ENCODE results near the gene TRMT10B. TPM values are rescaled to one million over a fixed set of nuclear protein-coding genes. Genes with fewer than 3 reads are reported as not detected.

TRMT10B gene
- total and polyA plus RNA-seq, 3 experiments from 2014 or later: 10.0 to 16.2 (median 12.0) TPM

DNA sequence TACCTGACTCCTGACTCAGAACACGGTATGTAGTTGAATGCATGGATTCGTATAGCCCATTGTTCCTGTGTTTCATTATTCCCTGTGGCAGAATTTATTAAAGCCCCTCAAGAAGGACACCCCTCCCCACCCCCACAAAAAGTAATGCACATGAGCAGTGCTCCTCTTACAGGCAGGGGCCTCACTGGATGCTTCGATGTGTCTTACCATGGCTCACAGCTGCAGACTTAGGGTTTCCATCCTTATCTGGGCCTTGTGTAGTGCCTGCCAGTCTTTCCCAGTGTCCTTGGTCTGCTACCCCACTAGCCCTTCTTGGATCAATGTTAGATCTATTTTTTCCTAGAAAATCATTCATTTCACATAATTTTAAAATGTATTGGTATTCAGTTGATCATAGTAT lies 16.4 kb downstream of the TRMT10B start:
- POLR2A ChIA-PET: interaction anchor here (1.0 kb wide), 1 partner anchor 15 kb away, joined by 3 read pairs; the partner anchor contains the start of gene EXOSC3
- Mint-ChIP-seq H3K9me3 (no peaks in the 10 kb centered on the region), H3K4me1 (peaks cover 4 to 10% (median 8%) of the 10 kb centered on the region in 3 donors), H3K36me3 (peaks cover 0 to 67% (median 7%) of the 10 kb centered on the region in 3 donors), H3K27ac (peak overlapping the region in 5 of 8 donors; percentile 4 to 79 (median 32)), H3K27me3 (no peaks in the 10 kb centered on the region), H3K4me3 (no peak overlapping the region)
- no peak for DNase-seq
- Histone ChIP-seq H3K9me3 (ENCODE audit: low read length) (no peaks in the 10 kb centered on the region), H3K27me3 (ENCODE audit: insufficient read depth, low read length, poor library complexity, severe bottlenecking) (no peaks in the 10 kb centered on the region), H3K4me3 (ENCODE audit: low read length) (no peak overlapping the region), H3K4me1 (ENCODE audit: insufficient read depth, low read length) (no peaks in the 10 kb centered on the region), H3K27ac (ENCODE audit: low read depth, low read length) (no peak overlapping the region), H3K36me3 (ENCODE audit: insufficient read depth, low read length) (no peaks in the 10 kb centered on the region)
- CTCF ChIA-PET: no interaction called here

DNA sequence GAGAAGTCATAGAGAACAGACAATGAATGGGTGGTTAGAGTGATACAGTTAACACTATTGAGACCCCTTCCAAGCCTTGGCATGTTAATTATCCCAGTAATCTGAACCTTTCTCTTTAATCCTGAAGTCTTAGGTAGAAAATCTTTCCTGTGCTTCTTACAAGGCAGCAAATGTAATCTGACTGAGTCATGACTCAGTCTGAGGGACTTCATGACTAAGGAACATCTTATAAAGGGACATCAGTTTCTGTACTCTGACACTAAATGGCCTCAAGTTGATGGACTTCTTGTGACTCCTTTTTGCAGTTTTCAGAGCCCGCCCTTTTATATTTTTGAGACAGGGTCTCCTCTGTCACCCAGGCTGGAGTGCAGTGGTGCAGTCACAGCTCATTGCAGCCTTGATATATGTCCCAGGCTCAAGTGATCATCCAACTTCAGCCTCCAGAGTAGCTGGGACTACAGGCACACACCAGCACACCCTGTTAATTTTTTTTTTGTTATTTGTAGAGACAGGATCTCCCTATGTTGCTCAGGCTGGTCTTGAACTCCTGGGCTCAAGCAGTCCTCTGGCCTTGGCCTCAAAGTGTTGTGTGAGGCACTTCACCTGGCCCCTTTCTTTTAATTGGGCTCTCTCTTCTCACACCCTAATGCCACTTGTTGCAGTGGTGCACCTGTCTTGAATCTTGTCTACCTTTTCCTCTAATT lies 21.8 kb downstream of the TRMT10B start:
- no peaks in the 10 kb centered on the region for H3K9me3 Mint-ChIP-seq
- Histone ChIP-seq H3K4me1 (ENCODE audit: insufficient read depth, low read length) (no peaks in the 10 kb centered on the region), H3K9me3 (ENCODE audit: low read length) (no peaks in the 10 kb centered on the region), H3K4me3 (ENCODE audit: low read length) (no peak overlapping the region), H3K36me3 (ENCODE audit: insufficient read depth, low read length) (peaks cover 9% of the 10 kb centered on the region), H3K27me3 (ENCODE audit: insufficient read depth, low read length, poor library complexity, severe bottlenecking) (no peaks in the 10 kb centered on the region), H3K27ac (ENCODE audit: low read depth, low read length) (no peak overlapping the region)
- peak overlapping the region in 4 of 8 donors; percentile 12 to 74 (median 48) for H3K27ac Mint-ChIP-seq
- H3K36me3 Mint-ChIP-seq: peaks cover 0 to 78% (median 16%) of the 10 kb centered on the region in 3 donors
- DNase-seq: no peak
- ChIA-PET CTCF (no interaction called here), POLR2A (interaction anchor here (0.8 kb wide), 1 partner anchor 9 kb away, joined by 4 read pairs; the partner anchor contains the start of gene EXOSC3)
- H3K27me3 Mint-ChIP-seq: no peaks in the 10 kb centered on the region
- no peak overlapping the region for H3K4me3 Mint-ChIP-seq
- H3K4me1 Mint-ChIP-seq: peaks cover under 1 to 5% (median 4%) of the 10 kb centered on the region in 3 donors

DNA sequence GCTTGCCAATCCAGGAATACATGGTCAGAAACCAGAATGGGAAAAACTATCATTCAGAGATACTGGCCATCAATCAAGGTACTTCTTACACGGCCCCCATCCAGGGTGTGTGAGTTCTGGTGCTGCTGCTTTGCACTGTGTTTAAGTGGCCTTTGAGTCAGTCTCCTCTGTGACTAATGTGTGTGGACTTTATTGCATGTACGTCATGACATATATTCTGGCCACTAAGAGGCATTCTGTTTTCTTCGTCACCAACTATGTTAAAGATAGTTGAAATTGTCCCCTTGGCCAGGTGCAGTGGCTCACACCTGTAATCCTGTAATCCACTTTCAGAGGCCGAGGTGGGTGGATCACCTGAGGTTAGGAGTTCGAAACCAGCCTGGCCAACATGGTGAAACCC lies 22.7 kb downstream of the TRMT10B start:
- no peaks in the 10 kb centered on the region for H3K9me3 ChIP-seq (ENCODE audit: low read length)
- Mint-ChIP-seq H3K27ac (peak overlapping the region in 1 of 8 donors; percentile 26), H3K4me3 (no peak overlapping the region), H3K27me3 (no peaks in the 10 kb centered on the region), H3K9me3 (no peaks in the 10 kb centered on the region), H3K36me3 (peaks cover 0 to 80% (median 18%) of the 10 kb centered on the region in 3 donors), H3K4me1 (peaks cover 4 to 9% (median 6%) of the 10 kb centered on the region in 3 donors)
- no peaks in the 10 kb centered on the region for H3K27me3 ChIP-seq (ENCODE audit: insufficient read depth, low read length, poor library complexity, severe bottlenecking)
- ChIA-PET POLR2A (interaction anchor here (0.8 kb wide), 1 partner anchor 8 kb away, joined by 4 read pairs; the partner anchor contains the start of gene EXOSC3), CTCF (no interaction called here)
- H3K4me3 ChIP-seq (ENCODE audit: low read length): no peak overlapping the region
- H3K27ac ChIP-seq (ENCODE audit: low read depth, low read length): no peak overlapping the region
- no peak for DNase-seq
- H3K4me1 ChIP-seq (ENCODE audit: insufficient read depth, low read length): no peaks in the 10 kb centered on the region
- peaks cover 18% of the 10 kb centered on the region for H3K36me3 ChIP-seq (ENCODE audit: insufficient read depth, low read length)

DNA sequence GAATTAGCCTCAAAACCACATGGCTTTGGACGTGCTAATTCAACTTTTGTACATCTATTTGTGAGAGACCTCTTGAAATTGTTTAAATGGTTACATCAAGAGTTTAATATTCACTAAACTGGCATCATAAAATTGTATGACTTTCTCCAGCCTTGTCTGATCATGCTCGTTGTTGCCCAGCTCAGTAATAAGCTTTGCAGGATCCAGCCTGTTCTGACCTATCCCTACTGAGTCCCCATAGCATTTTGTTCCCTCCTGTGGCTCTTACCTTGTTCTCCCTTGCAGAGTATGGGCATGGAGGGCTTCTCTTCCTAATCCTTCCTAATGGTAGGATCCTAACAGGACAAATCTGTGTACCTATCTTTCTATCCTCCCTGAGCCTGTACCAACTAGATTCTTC lies 24.9 kb downstream of the TRMT10B start:
- H3K27ac Mint-ChIP-seq: peak overlapping the region in 3 of 8 donors; percentile 1 to 23 (median 7)
- Histone ChIP-seq H3K9me3 (ENCODE audit: low read length) (no peaks in the 10 kb centered on the region), H3K36me3 (ENCODE audit: insufficient read depth, low read length) (peaks cover 35% of the 10 kb centered on the region), H3K27ac (ENCODE audit: low read depth, low read length) (no peak overlapping the region), H3K4me3 (ENCODE audit: low read length) (no peak overlapping the region), H3K27me3 (ENCODE audit: insufficient read depth, low read length, poor library complexity, severe bottlenecking) (no peaks in the 10 kb centered on the region), H3K4me1 (ENCODE audit: insufficient read depth, low read length) (peaks cover 13% of the 10 kb centered on the region)
- POLR2A ChIA-PET: no interaction called here
- no peak overlapping the region for H3K4me3 Mint-ChIP-seq
- H3K27me3 Mint-ChIP-seq: no peaks in the 10 kb centered on the region
- peaks cover 22 to 31% (median 27%) of the 10 kb centered on the region in 3 donors for H3K4me1 Mint-ChIP-seq
- H3K36me3 Mint-ChIP-seq: peaks cover 0 to 82% (median 21%) of the 10 kb centered on the region in 3 donors
- H3K9me3 Mint-ChIP-seq: no peaks in the 10 kb centered on the region
- no peak for DNase-seq
- CTCF ChIA-PET: no interaction called here

DNA sequence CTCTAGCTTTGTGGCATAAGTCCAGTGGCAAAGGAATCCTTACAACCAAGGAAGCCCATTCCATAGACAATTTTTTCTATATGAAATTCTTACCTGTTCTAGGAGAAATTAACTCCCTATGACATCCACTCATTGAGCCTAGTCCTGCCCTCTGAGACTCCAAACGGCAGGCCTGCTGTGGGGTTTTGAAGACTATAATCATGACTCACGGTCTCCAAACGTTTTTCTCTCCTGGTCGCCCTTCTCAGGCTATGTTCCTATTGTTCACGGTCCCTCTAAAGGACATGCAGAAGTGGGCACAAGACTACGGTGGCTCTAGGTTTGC lies 30.6 kb downstream of the TRMT10B start:
- Mint-ChIP-seq H3K9me3 (no peaks in the 10 kb centered on the region), H3K27ac (peak overlapping the region; percentile 95 to 99 (median 97)), H3K27me3 (peaks cover 0 to 7% of the 10 kb centered on the region in 2 donors), H3K36me3 (peaks cover 0 to 51% (median 9%) of the 10 kb centered on the region in 3 donors), H3K4me1 (peaks cover 38 to 47% (median 47%) of the 10 kb centered on the region in 3 donors), H3K4me3 (peak overlapping the region; percentile 96 to 100 (median 97))
- ChIA-PET POLR2A (interaction anchor here (1.2 to 2.3 kb wide), 3 partner anchors 8 to 17 kb away, joined by 3 to 10 read pairs (median 4); partner anchors contain the start of gene DCAF10), CTCF (interaction anchor here (1.2 to 1.3 kb wide), 3 partner anchors 13 to 16 kb away, joined by 3 to 10 read pairs (median 4); partner anchors contain the start of gene DCAF10)
- Histone ChIP-seq H3K27me3 (ENCODE audit: insufficient read depth, low read length, poor library complexity, severe bottlenecking) (no peaks in the 10 kb centered on the region), H3K9me3 (ENCODE audit: low read length) (no peaks in the 10 kb centered on the region), H3K36me3 (ENCODE audit: insufficient read depth, low read length) (peaks cover 28% of the 10 kb centered on the region), H3K27ac (ENCODE audit: low read depth, low read length) (peak overlapping the region; percentile 76), H3K4me3 (ENCODE audit: low read length) (peak overlapping the region; percentile 93), H3K4me1 (ENCODE audit: insufficient read depth, low read length) (peaks cover 22% of the 10 kb centered on the region)
- no peak for DNase-seq

DNA sequence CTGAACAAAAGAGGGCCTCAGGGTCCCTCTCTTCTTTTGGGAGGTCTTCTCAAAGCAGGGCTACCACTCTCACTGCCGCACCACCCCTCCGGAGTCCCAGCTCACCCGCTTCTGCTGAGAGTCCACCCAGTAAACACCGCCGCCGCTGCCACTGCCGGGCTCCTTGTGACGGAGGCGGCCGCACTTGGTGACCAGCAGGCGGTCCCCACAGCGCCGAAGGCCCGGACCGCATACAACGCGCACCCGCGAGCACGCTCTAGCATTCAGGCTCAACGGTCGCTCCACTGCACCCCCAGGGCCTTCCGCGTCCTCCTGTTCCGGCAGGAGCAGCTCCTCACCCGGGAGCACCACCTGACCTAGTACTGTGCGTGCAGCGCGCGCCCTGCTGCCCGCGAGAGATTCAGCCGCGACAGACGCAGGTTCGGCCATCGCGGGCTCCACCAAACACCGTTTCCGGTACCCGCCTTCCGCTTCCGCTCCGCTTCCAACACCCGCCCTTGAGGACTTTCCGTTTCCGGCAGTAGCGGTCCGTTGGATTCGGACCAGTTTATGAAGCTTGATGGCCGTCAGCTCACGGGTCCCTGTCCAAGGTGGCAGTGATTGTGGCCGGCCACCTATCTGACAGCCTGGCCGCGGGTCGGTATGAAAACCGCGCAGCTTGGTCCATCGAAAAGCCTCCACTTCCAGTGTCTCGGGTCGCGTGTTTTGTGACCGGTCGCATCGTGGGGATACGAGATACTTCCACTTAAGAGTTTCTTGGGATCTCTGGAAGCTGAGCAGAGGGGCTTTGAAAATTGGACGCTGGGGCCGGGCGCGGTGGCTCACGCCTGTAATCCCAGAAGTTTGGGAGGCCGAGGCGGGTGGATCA lies 31.2 kb downstream of the TRMT10B start, which contains the start of gene EXOSC3:
Gene EXOSC3, minus strand, starts transcription at position 449 of the 868 bp plus-strand sequence. Its CDS starts 20 bp downstream, at position 429.
- H3K27ac ChIP-seq (ENCODE audit: low read depth, low read length): peak within 1 kb of the TSS; percentile 76
- H3K9me3 ChIP-seq (ENCODE audit: low read length): no peaks in the 10 kb centered on the region
- H3K4me1 Mint-ChIP-seq: peaks cover 38 to 47% (median 47%) of the 10 kb centered on the region in 3 donors
- no peaks in the 10 kb centered on the region for H3K9me3 Mint-ChIP-seq
- H3K36me3 Mint-ChIP-seq: peaks cover 0 to 45% (median 9%) of the 10 kb centered on the region in 3 donors
- peaks cover 0 to 7% of the 10 kb centered on the region in 2 donors for H3K27me3 Mint-ChIP-seq
- H3K27ac Mint-ChIP-seq: peak within 1 kb of the TSS; percentile 95 to 99 (median 97)
- peak; percentile 80 to 89 (median 82) for DNase-seq
- H3K4me1 ChIP-seq (ENCODE audit: insufficient read depth, low read length): peaks cover 22% of the 10 kb centered on the region
- no peaks in the 10 kb centered on the region for H3K27me3 ChIP-seq (ENCODE audit: insufficient read depth, low read length, poor library complexity, severe bottlenecking)
- H3K4me3 ChIP-seq (ENCODE audit: low read length): peak within 1 kb of the TSS; percentile 93
- ChIA-PET CTCF (interaction anchor here (0.9 to 1.2 kb wide), 3 partner anchors 13 to 265 kb away, joined by 3 to 10 read pairs (median 4); partner anchors contain the start of gene DCAF10), POLR2A (interaction anchor here (0.7 to 2.3 kb wide), 5 partner anchors 9 to 192 kb away, joined by 3 to 10 read pairs (median 4); partner anchors contain the start of genes DCAF10 and TOMM5)
- peaks cover 26% of the 10 kb centered on the region for H3K36me3 ChIP-seq (ENCODE audit: insufficient read depth, low read length)
- H3K4me3 Mint-ChIP-seq: peak within 1 kb of the TSS; percentile 96 to 100 (median 97)

DNA sequence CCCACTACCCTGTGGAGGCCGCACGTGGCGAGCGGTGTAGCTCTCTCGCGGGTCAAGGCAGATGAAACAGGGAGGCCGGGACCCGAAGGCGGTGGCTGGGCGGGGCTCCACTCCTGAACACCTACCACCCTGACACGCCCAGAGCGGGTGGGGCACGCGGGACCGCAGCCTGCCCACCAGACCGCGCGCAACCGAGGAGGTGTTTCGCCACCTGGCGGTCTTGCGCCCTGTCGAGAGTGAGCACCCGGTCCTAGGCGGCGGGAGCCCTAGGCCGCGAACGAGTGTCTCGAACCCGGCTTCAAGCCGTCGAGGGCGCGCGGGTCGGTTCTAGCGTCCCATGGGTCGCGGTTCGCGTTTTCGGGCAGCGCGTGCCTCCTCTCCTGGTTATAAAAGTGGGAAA lies 33.5 kb downstream of the TRMT10B start:
- peaks cover 10% of the 10 kb centered on the region for H3K36me3 ChIP-seq (ENCODE audit: insufficient read depth, low read length)
- H3K27ac Mint-ChIP-seq: no peak overlapping the region
- peaks cover 2 to 7% of the 10 kb centered on the region in 2 donors for H3K27me3 Mint-ChIP-seq
- ChIA-PET CTCF (no interaction called here), POLR2A (no interaction called here)
- H3K4me3 ChIP-seq (ENCODE audit: low read length): no peak overlapping the region
- peak overlapping the region in 1 of 7 donors; percentile 18 for H3K4me3 Mint-ChIP-seq
- H3K4me1 ChIP-seq (ENCODE audit: insufficient read depth, low read length): peaks cover 22% of the 10 kb centered on the region
- no peaks in the 10 kb centered on the region for H3K27me3 ChIP-seq (ENCODE audit: insufficient read depth, low read length, poor library complexity, severe bottlenecking)
- no peaks in the 10 kb centered on the region for H3K9me3 Mint-ChIP-seq
- DNase-seq: peak in 1 of 5 donors; percentile 46
- H3K9me3 ChIP-seq (ENCODE audit: low read length): no peaks in the 10 kb centered on the region
- H3K4me1 Mint-ChIP-seq: peaks cover 28 to 38% (median 35%) of the 10 kb centered on the region in 3 donors
- peaks cover 0 to 23% (median 7%) of the 10 kb centered on the region in 3 donors for H3K36me3 Mint-ChIP-seq
- no peak overlapping the region for H3K27ac ChIP-seq (ENCODE audit: low read depth, low read length)

Measured in CD8-positive, alpha-beta memory T cell (primary cell).